Urinary bladder (tissue), 4 donors: ENCODE data around the gene LYSET. TPM values are rescaled to one million over a fixed set of nuclear protein-coding genes. Genes with fewer than 3 reads are reported as not detected.
"Not testable (repeated sequence)": the region's sequence is repeated elsewhere in the genome, so short reads cannot be mapped to it uniquely, and the experiment has no call there.

Experiments used
- DNase-seq: peaks from one replicate; pipeline ENCODE4 v3.0.0-alpha.2; 2015; ENCODE audit errors: extremely low spot score
- H3K27ac ChIP-seq: one replicate; pipeline ENCODE4 v1.5.1; 2013; ENCODE audit warnings: low read depth, mild to moderate bottlenecking, moderate library complexity
- H3K36me3 ChIP-seq: one replicate; pipeline ENCODE4 v1.6.1; 2013; ENCODE audit warnings: mild to moderate bottlenecking, moderate library complexity; ENCODE audit not compliant: insufficient read depth
- H3K4me1 ChIP-seq: one replicate; pipeline ENCODE4 v1.6.1; 2013; ENCODE audit warnings: mild to moderate bottlenecking, moderate library complexity; ENCODE audit not compliant: insufficient read depth
- H3K4me3 ChIP-seq: one replicate; pipeline ENCODE4 v1.5.1; 2013; ENCODE audit warnings: low read depth, low read length
- WGBS: extraction: QIAGEN DNeasy Blood & Tissue Kit; methylation state at CpG from one replicate; pipeline ENCODE4 v1.1.7; 2013; 5-methylcytosine and 5-hydroxymethylcytosine counted together
- polyA plus RNA-seq: library from polyadenylated mRNA; stranded (reverse); fragments of 200-250 nt; gene quantifications from one replicate; pipeline ENCODE4 v1.2.3, GENCODE V29; 2013
- total RNA-seq: library from RNA; depleted of rRNA; stranded (reverse); fragments of >200 nt; gene quantifications from one replicate; pipeline ENCODE4 v1.2.3, GENCODE V29; 2014
- donor health status: healthy with polysubstance abuse.
- donor health status: healthy.

The LYSET gene
- total and polyA plus RNA-seq, 2 donors: 9.4 to 20.3 TPM

DNA sequence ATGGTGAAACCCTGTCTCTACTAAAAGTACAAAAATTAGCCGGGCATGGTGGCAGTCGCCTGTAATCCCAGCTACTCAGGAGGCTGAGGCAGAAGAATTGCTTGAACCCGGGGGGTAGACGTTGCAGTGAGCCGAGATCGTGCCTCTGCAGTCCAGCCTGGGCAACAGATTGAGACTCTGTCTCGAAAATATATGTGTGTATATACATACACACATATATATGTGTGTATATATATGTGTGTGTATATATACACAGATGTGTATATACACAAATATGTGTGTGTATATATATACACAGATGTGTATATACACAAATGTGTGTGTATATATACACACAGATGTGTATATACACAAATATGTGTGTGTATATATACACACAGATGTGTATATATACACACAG is 26.8 kb upstream of the LYSET start:
- WGBS: 87% methylated on average over 7 of the region's 7 CpGs
- DNase-seq, H3K36me3 ChIP-seq, H3K4me3 ChIP-seq, H3K27ac ChIP-seq, H3K4me1 ChIP-seq: not testable (repeated sequence)

DNA sequence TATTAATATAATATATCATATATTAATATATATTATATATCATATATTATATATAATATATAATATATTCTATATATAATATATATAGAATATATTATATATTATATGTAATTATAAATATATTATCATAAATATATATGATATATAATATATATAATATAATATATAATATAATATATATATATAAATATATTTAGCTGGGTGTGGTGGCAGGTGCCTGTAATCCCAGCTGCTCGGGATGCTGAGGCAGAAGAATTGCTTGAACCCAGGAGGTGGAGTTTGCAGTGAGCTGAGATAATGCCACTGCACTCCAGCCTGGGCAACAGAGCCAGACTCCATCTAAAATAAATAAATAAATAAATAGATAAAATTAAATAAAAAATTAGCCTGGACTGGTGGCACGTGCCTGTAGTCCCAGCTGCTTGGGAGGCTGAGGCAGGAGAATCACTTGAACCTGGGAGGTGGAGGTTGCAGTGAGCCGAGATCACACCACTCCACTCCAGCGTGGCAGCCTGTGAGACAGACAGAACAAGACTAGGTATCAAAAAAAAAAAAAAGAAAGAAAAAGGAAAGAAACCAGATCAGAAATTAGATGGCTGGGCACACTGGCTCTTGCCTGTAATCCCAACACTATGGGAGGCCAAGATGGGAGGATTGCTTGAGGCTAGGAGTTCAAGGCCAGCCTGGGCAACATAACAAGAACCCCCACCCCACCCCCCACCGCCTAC is 25.3 kb upstream of the LYSET start:
- H3K4me1 ChIP-seq, H3K4me3 ChIP-seq, H3K36me3 ChIP-seq, DNase-seq, H3K27ac ChIP-seq: not testable (repeated sequence)
- WGBS: 69% methylated on average over 5 of the region's 5 CpGs

DNA sequence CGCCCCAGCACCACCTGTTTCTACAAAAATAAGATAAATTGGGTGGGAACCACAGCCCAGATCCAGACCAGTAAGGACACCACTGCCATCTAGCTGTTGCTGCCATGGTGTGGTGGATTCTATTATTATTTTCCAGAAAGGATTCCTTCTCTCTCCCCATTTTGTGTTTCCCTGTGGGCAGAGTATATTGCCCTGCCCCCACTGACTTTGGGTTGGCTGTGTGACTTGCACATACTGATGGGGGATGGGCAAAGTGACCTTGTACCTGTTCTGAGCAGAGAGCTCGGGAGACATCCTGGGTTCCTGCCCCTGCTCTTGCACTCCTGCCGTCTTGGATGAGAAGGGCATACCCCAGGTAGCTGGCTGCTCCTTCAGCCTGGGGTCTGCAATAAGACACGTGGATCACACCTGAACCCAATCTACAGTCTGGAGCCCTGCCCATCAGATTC is 24.7 kb upstream of the LYSET start:
- no peak for DNase-seq
- Histone ChIP-seq H3K4me3 (no peak overlapping the region), H3K4me1 (no peaks in the 10 kb centered on the region), H3K27ac (no peak overlapping the region), H3K36me3 (no peaks in the 10 kb centered on the region)
- 38% methylated on average over 4 of the region's 4 CpGs for WGBS

DNA sequence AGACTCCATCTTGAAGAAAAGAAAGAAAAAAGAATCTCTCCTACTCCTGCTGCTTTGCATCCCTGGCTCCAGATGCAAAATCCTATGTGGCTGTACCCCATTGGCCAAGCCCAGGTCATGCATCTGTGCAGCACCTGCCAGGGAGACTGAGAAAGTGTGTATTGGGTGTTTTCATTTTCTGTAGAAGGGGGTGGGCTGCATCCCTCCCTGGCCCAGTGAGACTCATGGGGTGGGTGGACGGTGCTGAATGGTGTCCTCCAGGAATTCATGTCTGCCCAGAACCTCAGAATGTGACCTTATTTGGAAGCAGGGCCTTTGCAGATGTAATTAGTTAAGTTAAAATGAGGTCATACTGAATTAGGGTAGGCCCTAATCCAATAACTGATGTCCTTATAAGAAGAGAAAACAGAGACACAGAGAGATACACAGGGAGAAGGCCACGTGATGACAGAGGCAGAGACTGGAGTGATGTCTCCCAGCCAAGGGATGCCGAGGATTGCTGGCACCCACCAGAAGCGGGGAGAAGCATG is 23.6 kb upstream of the LYSET start:
- DNase-seq: no peak
- no peaks in the 10 kb centered on the region for H3K4me1 ChIP-seq
- no peak overlapping the region for H3K4me3 ChIP-seq
- 63% methylated on average over 4 of the region's 4 CpGs for WGBS
- H3K36me3 ChIP-seq: no peaks in the 10 kb centered on the region
- H3K27ac ChIP-seq: no peak overlapping the region

DNA sequence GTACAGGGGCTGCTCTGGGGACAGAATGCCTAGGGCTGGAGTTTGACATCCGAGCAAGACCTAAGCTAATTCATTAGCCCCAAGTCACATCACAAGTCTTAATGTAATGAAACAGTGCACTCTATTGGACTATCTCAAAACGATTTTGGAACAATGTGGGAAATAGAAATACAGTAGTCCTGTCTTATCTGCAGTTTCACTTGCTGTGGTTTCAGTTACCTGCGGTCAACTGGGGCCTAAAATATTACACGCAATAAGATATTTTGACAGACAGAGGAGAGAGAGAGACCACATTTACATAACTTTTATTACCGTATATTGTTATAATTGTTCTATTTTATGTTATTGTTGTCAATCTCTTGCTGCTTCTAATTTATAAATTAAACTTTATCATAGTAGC is 21.6 kb upstream of the LYSET start:
- H3K27ac ChIP-seq: no peak overlapping the region
- no peaks in the 10 kb centered on the region for H3K4me1 ChIP-seq
- DNase-seq: no peak
- no peak overlapping the region for H3K4me3 ChIP-seq
- 75% methylated on average over 5 of the region's 5 CpGs for WGBS
- no peaks in the 10 kb centered on the region for H3K36me3 ChIP-seq

DNA sequence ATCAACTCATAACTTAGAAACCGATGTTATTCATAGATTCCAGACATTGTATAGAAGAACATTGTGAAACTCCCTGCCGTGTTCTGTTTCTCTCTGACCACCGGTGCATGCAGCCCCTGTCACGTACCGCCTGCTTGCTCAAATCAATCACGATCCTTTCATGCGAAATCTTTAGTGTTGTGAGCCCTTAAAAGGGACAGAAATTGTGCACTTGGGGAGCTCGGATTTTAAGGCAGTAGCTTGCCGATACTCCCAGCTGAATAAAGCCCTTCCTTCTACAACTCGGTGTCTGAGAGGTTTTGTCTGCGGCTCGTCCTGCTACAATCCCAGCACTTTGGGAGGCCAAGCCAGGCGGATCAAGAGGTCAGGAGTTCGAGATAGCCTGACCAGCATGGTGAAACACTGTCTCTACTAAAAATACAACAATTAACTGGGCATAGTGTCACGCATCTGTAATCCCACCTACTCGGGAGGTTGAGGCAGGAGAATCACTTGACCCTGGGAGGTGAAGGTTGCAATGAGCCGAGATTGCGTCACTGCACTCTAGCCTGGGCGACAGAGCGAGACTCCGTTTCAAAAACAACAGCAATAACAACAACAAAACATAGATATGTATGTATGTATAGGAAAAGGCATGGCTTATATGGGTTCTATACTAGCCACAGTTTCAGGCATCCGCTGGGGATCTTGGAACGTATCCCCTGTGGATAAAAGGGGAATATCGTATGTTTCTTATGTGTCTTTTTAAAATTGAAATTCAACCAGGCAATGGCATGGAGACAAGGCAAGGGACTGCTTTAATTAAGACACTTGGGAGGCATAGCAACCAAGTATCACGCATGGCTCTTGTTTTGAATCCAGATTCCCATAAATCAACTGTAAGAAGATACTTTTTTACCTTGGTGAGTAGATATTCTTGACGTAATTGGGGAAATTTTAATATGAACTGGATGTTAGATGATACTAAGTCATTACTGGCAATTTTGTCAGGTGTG is 19.5 kb upstream of the LYSET start:
- not testable (repeated sequence) for H3K27ac ChIP-seq, H3K4me1 ChIP-seq, H3K4me3 ChIP-seq, DNase-seq, H3K36me3 ChIP-seq
- 89% methylated on average over 26 of the region's 26 CpGs for WGBS

DNA sequence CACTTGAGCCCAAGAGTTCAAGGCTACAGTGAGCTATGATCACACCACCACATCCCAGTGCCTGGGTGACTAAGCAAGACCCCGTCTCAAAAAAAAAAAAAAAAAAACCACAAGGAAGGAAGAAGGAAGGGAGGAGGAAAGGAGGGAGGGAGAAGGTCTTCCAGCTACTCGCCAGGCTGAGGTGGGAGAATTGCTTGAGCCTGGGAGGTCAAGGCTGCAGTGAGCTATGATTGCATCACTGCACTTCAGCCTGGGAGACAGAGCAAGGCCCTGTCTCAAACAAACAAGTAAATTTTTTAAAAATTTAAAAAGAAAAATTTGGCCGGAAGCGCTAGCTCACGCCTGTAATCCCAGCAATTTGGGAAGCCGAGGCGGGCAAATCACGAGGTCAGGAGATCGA is 16.5 kb upstream of the LYSET start:
- H3K36me3 ChIP-seq, H3K27ac ChIP-seq, H3K4me1 ChIP-seq, H3K4me3 ChIP-seq, DNase-seq: not testable (repeated sequence)
- 89% methylated on average over 9 of the region's 9 CpGs for WGBS

DNA sequence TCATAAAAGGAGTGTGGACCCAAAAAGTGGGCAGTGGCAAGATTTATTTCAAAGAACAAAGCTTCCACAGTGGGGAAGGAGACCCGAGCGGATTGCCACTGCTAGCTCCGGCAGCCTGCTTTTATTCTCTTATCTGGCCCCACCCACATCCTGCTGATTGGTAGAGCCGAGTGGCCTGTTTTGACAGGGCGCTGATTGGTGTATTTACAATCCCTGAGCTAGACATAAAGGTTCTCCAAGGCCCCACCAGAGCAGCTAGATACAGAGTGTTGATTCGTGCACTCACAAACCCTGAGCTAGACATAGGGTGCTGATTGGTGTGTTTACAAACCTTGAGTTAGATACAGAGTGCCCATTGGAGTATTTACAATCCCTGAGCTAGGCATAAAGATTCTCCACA is 15.5 kb upstream of the LYSET start:
- H3K4me3 ChIP-seq, H3K27ac ChIP-seq: not testable (repeated sequence)

DNA sequence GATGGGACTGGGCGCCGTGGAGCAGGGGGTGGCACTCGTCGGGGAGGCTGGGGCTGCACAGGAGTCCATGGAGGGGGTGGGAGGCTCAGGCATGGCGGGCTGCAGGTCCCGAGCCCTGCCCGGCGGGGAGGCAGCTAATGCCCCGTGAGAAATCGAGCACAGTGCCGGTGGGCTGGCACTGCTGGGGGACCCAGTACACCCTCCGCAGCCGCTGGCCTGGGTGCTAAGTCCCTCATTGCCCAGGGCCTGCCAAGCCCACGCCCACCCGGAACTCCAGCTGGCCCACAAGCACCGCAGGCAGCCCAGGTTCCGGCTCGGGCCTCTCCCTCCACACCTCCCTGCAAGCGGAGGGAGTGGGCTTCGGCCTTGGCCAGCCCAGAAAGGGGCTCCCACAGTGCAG is 15.0 kb upstream of the LYSET start:
- H3K36me3 ChIP-seq, H3K27ac ChIP-seq, H3K4me1 ChIP-seq, DNase-seq, H3K4me3 ChIP-seq: not testable (repeated sequence)
- WGBS: 97% methylated on average over 20 of the region's 20 CpGs

More for the DNA sequence above, 15.5 kb upstream of the LYSET start:
- not testable (repeated sequence) for H3K36me3 ChIP-seq, DNase-seq, H3K4me1 ChIP-seq
- 81% methylated on average over 6 of the region's 6 CpGs for WGBS

DNA sequence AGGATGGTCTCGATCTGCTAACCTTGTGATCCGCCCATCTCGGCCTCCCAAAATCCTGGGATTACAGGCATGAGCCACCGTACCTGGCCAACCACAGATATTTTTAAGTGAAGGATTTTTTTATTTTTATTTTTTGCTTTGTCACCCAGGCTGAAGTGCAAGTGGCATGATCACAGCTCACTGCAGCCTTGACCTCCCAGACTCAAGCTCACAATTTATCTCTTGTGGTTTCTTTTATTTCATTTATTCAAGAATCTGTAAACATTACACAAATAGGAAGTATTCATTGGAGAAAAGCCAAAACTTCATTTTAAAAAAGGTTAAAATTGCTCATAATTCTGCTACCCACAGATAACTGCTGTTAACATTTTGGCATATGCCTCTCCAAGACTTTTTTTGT is 13.7 kb upstream of the LYSET start:
- DNase-seq: no peak
- no peak overlapping the region for H3K27ac ChIP-seq
- no peaks in the 10 kb centered on the region for H3K36me3 ChIP-seq
- no peak overlapping the region for H3K4me3 ChIP-seq
- H3K4me1 ChIP-seq: no peaks in the 10 kb centered on the region
- WGBS: 71% methylated on average over 4 of the region's 4 CpGs

DNA sequence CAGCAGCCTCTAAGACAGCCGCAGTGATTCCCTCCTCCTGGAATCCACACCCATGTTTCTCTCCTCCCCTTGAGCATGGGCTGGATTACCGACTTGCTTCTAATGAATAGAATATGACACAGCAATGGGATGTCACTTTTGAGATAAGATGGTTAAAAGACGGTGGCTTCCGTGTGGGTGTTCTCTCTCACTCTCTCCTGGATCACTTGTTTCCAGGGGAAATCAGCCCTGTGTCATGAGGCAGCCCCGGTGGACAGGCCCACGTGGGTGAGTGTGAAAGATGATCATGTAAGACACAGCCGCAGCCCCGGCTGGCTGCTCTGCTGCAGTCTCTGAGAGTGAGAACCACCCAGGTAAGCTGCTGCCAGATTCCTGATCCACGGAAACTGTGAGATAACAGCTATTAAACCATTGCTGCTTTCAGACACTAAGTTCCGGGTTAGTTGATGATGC is 11.1 kb upstream of the LYSET start:
- DNase-seq: no peak
- WGBS: 25% methylated on average over 10 of the region's 10 CpGs

DNA sequence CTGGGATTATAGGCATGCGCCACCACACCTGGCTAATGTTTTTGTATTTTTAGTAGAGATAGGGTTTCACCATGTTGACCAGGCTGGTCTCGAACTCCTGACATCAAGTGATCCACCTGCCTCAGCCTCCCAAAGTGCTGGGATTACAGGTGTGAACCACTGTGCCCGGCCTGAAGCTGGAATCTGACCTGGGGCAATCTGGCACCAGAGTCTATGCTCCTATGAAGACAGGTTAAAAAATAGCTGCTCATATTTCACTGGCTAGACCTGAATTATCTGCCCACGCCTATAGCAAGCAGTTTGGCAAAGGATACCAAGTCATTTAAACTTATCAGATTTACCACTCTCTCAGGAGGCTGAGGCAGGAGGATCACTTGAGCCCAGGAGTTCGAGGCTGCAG is 10.4 kb upstream of the LYSET start:
- not testable (repeated sequence) for H3K36me3 ChIP-seq, H3K4me1 ChIP-seq, DNase-seq, H3K4me3 ChIP-seq, H3K27ac ChIP-seq
- 82% methylated on average over 5 of the region's 5 CpGs for WGBS

More for the DNA sequence above, 11.1 kb upstream of the LYSET start:
- no peaks in the 10 kb centered on the region for H3K36me3 ChIP-seq
- no peaks in the 10 kb centered on the region for H3K4me1 ChIP-seq
- H3K27ac ChIP-seq: no peak overlapping the region
- no peak overlapping the region for H3K4me3 ChIP-seq

DNA sequence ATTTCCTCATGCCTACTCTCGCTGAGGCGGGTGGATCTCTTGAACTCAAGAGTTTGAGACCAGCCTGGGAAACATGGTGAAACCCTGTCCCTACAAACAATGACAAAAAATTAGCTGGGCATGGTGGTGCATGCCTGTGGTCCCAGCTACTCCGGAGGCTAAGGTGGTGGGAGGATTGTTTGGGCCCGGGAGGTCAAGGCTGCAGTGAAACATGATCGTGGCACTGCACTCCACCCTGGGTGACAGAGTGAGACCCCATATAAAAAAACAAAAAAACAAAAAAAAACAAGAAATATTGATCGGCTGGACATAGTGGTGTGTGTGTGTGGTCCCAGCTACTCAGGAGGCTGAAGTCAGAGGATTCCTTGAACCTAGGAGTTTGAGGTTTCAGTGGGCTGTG is 9.6 kb upstream of the LYSET start:
- Histone ChIP-seq H3K36me3 (no peaks in the 10 kb centered on the region), H3K4me3 (no peak overlapping the region), H3K27ac (no peak overlapping the region), H3K4me1 (no peaks in the 10 kb centered on the region)
- DNase-seq: no peak
- 90% methylated on average over 6 of the region's 6 CpGs for WGBS
